Neural progenitor cell (in vitro differentiated cells): Measurements from ENCODE around the gene JAG2. TPM values are rescaled to one million over a fixed set of nuclear protein-coding genes. Genes with fewer than 3 reads are reported as not detected.

Source experiments
- DNase-seq: peaks from one replicate; pipeline ENCODE4 v3.0.0-alpha.2; 2016; ENCODE audit warnings: low spot score
- H2AFZ ChIP-seq: fragments of 200-600 bp; sonication (generic); replicated peaks from 2 replicates; pipeline ENCODE4 v1.6.1; 2016; ENCODE audit warnings: antibody characterized with exemption
- H3F3A ChIP-seq: fragments of 200-600 bp; sonication (generic); 2 replicates; pipeline ENCODE4 v1.6.1; 2016; ENCODE audit warnings: antibody characterized with exemption, low read depth
- H3K27ac ChIP-seq: fragments of 200-600 bp; sonication (generic); 2 replicates; pipeline ENCODE4 v1.5.1; 2016; ENCODE audit warnings: mild to moderate bottlenecking
- H3K27me3 ChIP-seq: fragments of 200-600 bp; sonication (generic); 2 replicates; pipeline ENCODE4 v1.6.1; 2016; ENCODE audit warnings: mild to moderate bottlenecking, moderate library complexity
- H3K36me3 ChIP-seq: fragments of 200-600 bp; sonication (generic); 2 replicates; pipeline ENCODE4 v1.5.1; 2016
- H3K4me1 ChIP-seq: fragments of 200-600 bp; sonication (generic); 2 replicates; pipeline ENCODE4 v1.6.1; 2016; ENCODE audit warnings: mixed run types
- H3K4me2 ChIP-seq: fragments of 200-600 bp; sonication (generic); 2 replicates; pipeline ENCODE4 v1.6.1; 2016
- H3K4me3 ChIP-seq: fragments of 200-600 bp; sonication (generic); 2 replicates; pipeline ENCODE4 v1.5.1; 2016
- H3K79me2 ChIP-seq: fragments of 200-600 bp; sonication (generic); 2 replicates; pipeline ENCODE4 v1.6.1; 2016; ENCODE audit warnings: low read depth
- H3K9ac ChIP-seq: fragments of 200-600 bp; sonication (generic); 2 replicates; pipeline ENCODE4 v1.6.1; 2016
- H3K9me3 ChIP-seq: fragments of 200-600 bp; sonication (generic); 2 replicates; pipeline ENCODE4 v1.5.1; 2016; ENCODE audit warnings: low read depth
- H4K20me1 ChIP-seq: fragments of 200-600 bp; sonication (generic); 2 replicates; pipeline ENCODE4 v1.6.1; 2016; ENCODE audit warnings: low read depth
- H3K27ac Mint-ChIP-seq: 3 replicates; pipeline ENCODE4 v1.8.0; 2021; ENCODE audit warnings: mixed read lengths
- H3K27me3 Mint-ChIP-seq: 2 replicates; pipeline ENCODE4 v1.8.0; 2022; ENCODE audit warnings: low read depth, mild to moderate bottlenecking, inconsistent platforms, moderate library complexity, mixed read lengths; ENCODE audit not compliant: insufficient read depth
- H3K36me3 Mint-ChIP-seq: 3 replicates; pipeline ENCODE4 v1.8.0; 2021; ENCODE audit warnings: mixed read lengths
- H3K4me1 Mint-ChIP-seq: 3 replicates; pipeline ENCODE4 v1.8.0; 2021; ENCODE audit warnings: mixed read lengths
- H3K4me3 Mint-ChIP-seq: 3 replicates; pipeline ENCODE4 v1.8.0; 2021; ENCODE audit warnings: mild to moderate bottlenecking, moderate library complexity, mixed read lengths
- H3K9me3 Mint-ChIP-seq: 3 replicates; pipeline ENCODE4 v1.8.0; 2020; ENCODE audit warnings: mixed read lengths
- CTCF ChIP-seq: fragments of 200-600 bp; sonication (generic); IDR thresholded peaks from 2 replicates; pipeline ENCODE4 v1.5.1; 2017; ENCODE audit warnings: antibody characterized with exemption, mild to moderate bottlenecking
- EZH2 ChIP-seq: fragments of 200-600 bp; sonication (generic); IDR thresholded peaks from 2 replicates; pipeline ENCODE4 v1.6.1; 2017; ENCODE audit warnings: antibody characterized with exemption, mild to moderate bottlenecking, moderate library complexity
- EZH2phosphoT487 ChIP-seq: fragments of 200-600 bp; sonication (generic); IDR thresholded peaks from 2 replicates; pipeline ENCODE4 v1.6.1; 2017; ENCODE audit warnings: antibody characterized with exemption
- total RNA-seq: library from RNA; depleted of rRNA; stranded (reverse); fragments of >200 nt; gene quantifications from 2 replicates; pipeline ENCODE4 v1.2.3, GENCODE V29; 2015; ENCODE audit warnings: low replicate concordance

Gene JAG2
- total RNA-seq, 1 donor from 2014 or later: 2.1 TPM

- Mint-ChIP-seq H3K9me3 (no peaks in the 10 kb centered on the region), H3K36me3 (no peaks in the 10 kb centered on the region), H3K27ac (no peak overlapping the region), H3K27me3 (peaks cover 11% of the 10 kb centered on the region), H3K4me1 (peaks cover 7% of the 10 kb centered on the region), H3K4me3 (peak overlapping the region; percentile 66)
- peaks cover 12% of the 10 kb centered on the region for H3F3A ChIP-seq
- no peaks in the 10 kb centered on the region for H3K36me3 ChIP-seq
- H3K4me2 ChIP-seq: peak overlapping the region; percentile 94
- H3K27ac ChIP-seq: no peak overlapping the region
- H3K27me3 ChIP-seq: peaks cover 40% of the 10 kb centered on the region
- peak overlapping the region; percentile 68 for H2AFZ ChIP-seq
- no peaks in the 10 kb centered on the region for H3K9me3 ChIP-seq
- H3K79me2 ChIP-seq: no peaks in the 10 kb centered on the region
- TF ChIP-seq CTCF (peak; percentile 46), EZH2 (peak; percentile 83), EZH2phosphoT487 (peak; percentile 60)
- peaks cover 6% of the 10 kb centered on the region for H3K4me1 ChIP-seq
- H4K20me1 ChIP-seq: peaks cover 39% of the 10 kb centered on the region
- peak overlapping the region; percentile 55 for H3K4me3 ChIP-seq
- H3K9ac ChIP-seq: no peak overlapping the region
- DNase-seq: peak; percentile 66
Observed at GRCh38 chr14:105167303-105168092, 1.1 kb downstream of the JAG2 start.

- H3K4me1 ChIP-seq: peaks cover 6% of the 10 kb centered on the region
- H3K27ac Mint-ChIP-seq: no peak overlapping the region
- TF ChIP-seq EZH2 (peak; percentile 35), EZH2phosphoT487 (no peak), CTCF (no peak)
- no peaks in the 10 kb centered on the region for H3K9me3 Mint-ChIP-seq
- H2AFZ ChIP-seq: no peak overlapping the region
- H3K4me3 ChIP-seq: no peak overlapping the region
- no peak for DNase-seq
- H3K9ac ChIP-seq: no peak overlapping the region
- H3K4me1 Mint-ChIP-seq: peaks cover 6% of the 10 kb centered on the region
- H3K36me3 Mint-ChIP-seq: no peaks in the 10 kb centered on the region
- H3K27ac ChIP-seq: no peak overlapping the region
- peaks cover 11% of the 10 kb centered on the region for H3K27me3 Mint-ChIP-seq
- H3K4me2 ChIP-seq: no peak overlapping the region
- H4K20me1 ChIP-seq: peaks cover 36% of the 10 kb centered on the region
- peak overlapping the region; percentile 68 for H3K4me3 Mint-ChIP-seq
- H3K79me2 ChIP-seq: no peaks in the 10 kb centered on the region
- no peaks in the 10 kb centered on the region for H3K36me3 ChIP-seq
- H3F3A ChIP-seq: peaks cover 12% of the 10 kb centered on the region
- no peaks in the 10 kb centered on the region for H3K9me3 ChIP-seq
- peaks cover 40% of the 10 kb centered on the region for H3K27me3 ChIP-seq
Observed at GRCh38 chr14:105166571-105167302, 1.8 kb downstream of the JAG2 start.

- Histone ChIP-seq H3K36me3 (no peaks in the 10 kb centered on the region), H3K27me3 (peaks cover 40% of the 10 kb centered on the region), H3K79me2 (no peaks in the 10 kb centered on the region), H3F3A (peaks cover 12% of the 10 kb centered on the region), H3K9ac (no peak overlapping the region), H3K27ac (no peak overlapping the region), H2AFZ (no peak overlapping the region), H3K4me2 (no peak overlapping the region), H4K20me1 (peaks cover 31% of the 10 kb centered on the region), H3K4me1 (peaks cover 6% of the 10 kb centered on the region), H3K4me3 (no peak overlapping the region), H3K9me3 (no peaks in the 10 kb centered on the region)
- Mint-ChIP-seq H3K36me3 (no peaks in the 10 kb centered on the region), H3K9me3 (no peaks in the 10 kb centered on the region), H3K27ac (no peak overlapping the region), H3K27me3 (peaks cover 12% of the 10 kb centered on the region), H3K4me1 (peaks cover 5% of the 10 kb centered on the region), H3K4me3 (peak overlapping the region; percentile 41)
- TF ChIP-seq EZH2 (no peak), EZH2phosphoT487 (no peak), CTCF (no peak)
- no peak for DNase-seq
Observed at GRCh38 chr14:105165761-105166485, 2.7 kb downstream of the JAG2 start.
